ENCODE measurements around the gene CKS1B.

The CKS1B gene

DNA sequence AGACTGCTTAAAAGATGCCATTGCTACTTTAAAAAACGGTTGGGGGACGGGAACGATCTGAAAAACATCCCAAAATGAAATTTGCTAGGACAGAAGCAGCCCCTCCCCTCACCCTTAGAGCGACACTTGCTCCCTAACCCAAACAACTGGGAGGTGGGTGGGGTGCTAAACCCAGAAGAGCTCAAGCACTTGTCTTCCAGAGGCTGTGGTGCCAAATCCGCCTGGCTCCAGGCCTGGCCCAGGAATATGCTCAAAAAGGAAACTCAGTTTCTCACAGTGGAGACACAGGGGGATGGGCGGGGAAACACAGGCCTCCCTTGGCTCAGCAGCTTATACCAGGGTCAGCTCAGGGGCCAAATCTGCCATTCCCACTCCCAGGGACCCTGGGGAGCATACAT, 17.9 kb upstream of the CKS1B start:
- H3K27me3 Mint-ChIP-seq (ENCODE audit: low read depth) = no peaks in the 10 kb centered on the region
- H3K36me3 Mint-ChIP-seq (ENCODE audit: low read depth) = peaks cover 28% of the 10 kb centered on the region
- peak overlapping the region; percentile 100 for H3K27ac Mint-ChIP-seq
- peak overlapping the region; percentile 98 for H3K4me3 Mint-ChIP-seq
- H3K4me1 Mint-ChIP-seq (ENCODE audit: low read depth) = peaks cover 64% of the 10 kb centered on the region
- H3K9me3 Mint-ChIP-seq = no peaks in the 10 kb centered on the region

DNA sequence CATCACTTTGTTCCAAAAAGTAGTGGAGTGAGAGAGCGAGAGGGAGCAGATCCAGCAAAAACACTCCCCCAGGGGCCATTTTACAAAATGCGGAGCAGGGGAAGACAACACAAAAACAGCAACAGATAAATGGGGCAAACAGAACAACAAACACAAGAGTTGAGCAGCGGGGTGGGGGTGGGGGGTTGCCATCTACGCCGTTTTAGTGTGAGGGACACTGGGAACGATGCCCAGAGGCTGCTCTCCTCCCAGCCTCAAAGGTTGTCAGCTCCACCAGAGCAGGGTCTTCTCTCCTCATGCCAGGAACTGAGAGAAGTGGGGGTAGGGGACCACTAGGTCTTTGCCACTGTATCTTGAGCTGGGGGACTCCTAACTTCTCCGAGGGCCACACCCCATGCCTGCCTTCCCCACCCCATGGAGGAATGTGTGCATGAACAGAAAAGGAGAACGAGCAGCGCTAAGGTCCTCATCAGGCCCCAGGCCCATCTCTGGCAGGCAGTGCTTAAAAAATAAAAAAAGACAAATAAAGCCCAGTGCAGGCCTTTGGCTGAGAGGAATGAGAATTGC, 17.3 kb upstream of the CKS1B start:
- Mint-ChIP-seq H3K27me3 (ENCODE audit: low read depth) (no peaks in the 10 kb centered on the region), H3K4me3 (no peak overlapping the region), H3K4me1 (ENCODE audit: low read depth) (peaks cover 60% of the 10 kb centered on the region), H3K36me3 (ENCODE audit: low read depth) (peaks cover 25% of the 10 kb centered on the region), H3K9me3 (no peaks in the 10 kb centered on the region), H3K27ac (peak overlapping the region; percentile 62)

DNA sequence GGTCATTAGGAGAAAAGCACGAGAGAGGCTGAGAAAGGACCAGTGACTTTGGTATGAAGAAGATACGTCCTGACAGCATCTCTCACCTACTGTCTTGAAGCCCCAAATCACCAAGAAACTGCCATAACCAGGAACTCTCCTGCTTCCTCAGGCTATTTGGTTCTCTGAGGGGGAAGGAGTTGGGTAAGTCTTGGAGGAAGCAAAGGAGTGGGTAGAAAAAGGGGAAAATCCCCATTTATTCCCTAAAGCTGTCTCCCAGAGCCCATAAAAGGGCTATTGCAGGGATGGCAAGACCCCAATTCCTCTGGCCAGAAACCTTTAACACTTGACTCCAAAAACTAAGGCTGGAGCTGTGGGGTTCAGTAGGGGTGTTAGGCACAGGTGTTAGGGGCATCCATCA, 16.4 kb upstream of the CKS1B start:
- Mint-ChIP-seq H3K27ac (no peak overlapping the region), H3K27me3 (ENCODE audit: low read depth) (no peaks in the 10 kb centered on the region), H3K4me3 (peak overlapping the region; percentile 13), H3K4me1 (ENCODE audit: low read depth) (peaks cover 55% of the 10 kb centered on the region), H3K36me3 (ENCODE audit: low read depth) (peaks cover 23% of the 10 kb centered on the region), H3K9me3 (no peaks in the 10 kb centered on the region)

DNA sequence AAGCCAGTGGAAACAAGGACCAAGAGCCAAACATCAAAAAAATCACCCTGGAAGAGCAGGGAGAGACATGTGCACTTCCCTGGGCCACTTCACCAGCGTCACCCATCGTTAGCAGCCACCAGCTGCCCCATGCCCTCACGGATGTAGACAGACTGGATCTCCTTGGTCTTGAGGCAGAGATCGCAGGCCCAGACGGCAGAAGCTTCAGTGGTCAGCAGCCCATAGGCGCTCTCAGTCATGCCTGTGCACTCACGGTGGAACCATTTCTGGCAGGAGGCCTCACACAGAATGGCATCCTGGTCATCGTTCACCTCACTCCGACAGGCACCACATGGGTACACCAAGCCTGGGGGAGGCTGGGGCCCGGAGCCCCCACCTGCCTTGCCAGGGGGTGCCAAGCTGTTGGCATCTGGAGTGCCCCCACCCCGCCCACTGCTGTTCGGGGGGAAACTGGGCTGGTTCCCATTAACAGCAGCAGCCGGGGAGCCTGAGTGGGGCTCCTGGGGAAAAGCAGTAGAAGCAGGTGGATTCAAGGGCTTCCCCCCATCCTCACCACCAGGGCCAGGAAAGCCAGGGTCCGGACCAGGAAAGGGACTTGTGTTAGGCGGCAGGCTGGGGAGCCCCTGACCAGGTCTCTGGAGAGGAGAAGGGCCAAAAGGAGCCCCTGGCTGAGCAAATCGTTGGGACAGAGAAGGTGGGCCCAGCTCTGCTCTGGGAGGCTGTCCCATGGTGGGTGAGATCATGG, 15.6 kb upstream of the CKS1B start:
- peaks cover 24% of the 10 kb centered on the region for H3K36me3 Mint-ChIP-seq (ENCODE audit: low read depth)
- peak overlapping the region; percentile 59 for H3K4me3 Mint-ChIP-seq
- H3K27ac Mint-ChIP-seq = no peak overlapping the region
- no peaks in the 10 kb centered on the region for H3K9me3 Mint-ChIP-seq
- peaks cover 51% of the 10 kb centered on the region for H3K4me1 Mint-ChIP-seq (ENCODE audit: low read depth)
- no peaks in the 10 kb centered on the region for H3K27me3 Mint-ChIP-seq (ENCODE audit: low read depth)

DNA sequence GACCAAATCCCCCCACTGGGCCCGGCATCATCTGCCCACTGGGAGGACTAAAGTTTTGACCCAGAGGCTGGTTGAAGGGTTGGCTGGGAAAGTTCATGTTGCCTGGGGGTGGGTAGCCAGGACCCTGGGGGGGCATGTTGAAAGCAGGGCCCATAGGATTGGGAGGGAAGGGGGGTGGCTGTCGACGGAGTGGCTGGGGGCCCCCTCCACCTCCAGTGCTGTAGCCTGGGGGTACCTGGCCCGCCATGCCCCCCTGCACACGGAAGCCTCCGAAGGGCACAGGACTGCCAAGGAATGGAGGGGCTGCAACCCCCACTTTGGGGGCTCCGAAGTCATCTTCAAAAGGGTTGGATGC, 15.1 kb upstream of the CKS1B start:
- Mint-ChIP-seq H3K36me3 (ENCODE audit: low read depth) (peaks cover 22% of the 10 kb centered on the region), H3K27ac (no peak overlapping the region), H3K4me1 (ENCODE audit: low read depth) (peaks cover 46% of the 10 kb centered on the region), H3K9me3 (no peaks in the 10 kb centered on the region), H3K27me3 (ENCODE audit: low read depth) (no peaks in the 10 kb centered on the region), H3K4me3 (peak overlapping the region; percentile 59)

DNA sequence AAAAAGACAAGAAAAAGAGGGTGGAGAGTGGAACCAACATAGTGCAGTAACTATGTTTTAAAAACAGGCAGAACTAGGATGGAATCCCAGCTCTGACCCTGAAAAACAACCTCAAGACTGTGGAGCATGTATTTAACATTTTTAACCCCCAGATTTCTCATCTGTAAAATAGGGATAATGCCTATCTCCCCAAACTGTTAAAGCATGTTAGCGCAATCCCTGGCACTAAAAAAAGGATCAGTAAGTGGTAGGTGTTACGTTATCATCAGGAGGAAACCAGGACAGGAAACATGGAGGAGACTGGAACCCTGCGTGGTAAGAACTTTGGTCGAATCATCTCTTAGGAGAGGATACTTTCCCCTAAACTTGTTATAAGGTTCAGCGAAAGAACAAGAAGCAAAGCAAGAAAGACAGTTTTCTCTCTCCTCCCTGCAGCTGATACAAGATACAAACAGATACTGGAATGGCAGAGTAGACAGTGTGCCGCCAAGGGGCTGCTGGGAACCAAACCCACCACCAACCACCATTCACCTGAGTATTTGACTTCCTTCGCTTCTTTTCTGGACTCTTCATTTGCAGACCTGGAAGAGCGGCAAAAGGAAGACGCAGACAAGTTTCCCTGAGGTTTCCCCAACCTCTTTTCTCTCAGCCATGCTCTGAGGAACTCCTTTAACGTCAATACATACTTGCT, 13.9 kb upstream of the CKS1B start:
- H3K27ac Mint-ChIP-seq = peak overlapping the region; percentile 88
- H3K4me1 Mint-ChIP-seq (ENCODE audit: low read depth) = peaks cover 35% of the 10 kb centered on the region
- no peaks in the 10 kb centered on the region for H3K9me3 Mint-ChIP-seq
- H3K4me3 Mint-ChIP-seq = peak overlapping the region; percentile 95
- no peaks in the 10 kb centered on the region for H3K27me3 Mint-ChIP-seq (ENCODE audit: low read depth)
- peaks cover 24% of the 10 kb centered on the region for H3K36me3 Mint-ChIP-seq (ENCODE audit: low read depth)

DNA sequence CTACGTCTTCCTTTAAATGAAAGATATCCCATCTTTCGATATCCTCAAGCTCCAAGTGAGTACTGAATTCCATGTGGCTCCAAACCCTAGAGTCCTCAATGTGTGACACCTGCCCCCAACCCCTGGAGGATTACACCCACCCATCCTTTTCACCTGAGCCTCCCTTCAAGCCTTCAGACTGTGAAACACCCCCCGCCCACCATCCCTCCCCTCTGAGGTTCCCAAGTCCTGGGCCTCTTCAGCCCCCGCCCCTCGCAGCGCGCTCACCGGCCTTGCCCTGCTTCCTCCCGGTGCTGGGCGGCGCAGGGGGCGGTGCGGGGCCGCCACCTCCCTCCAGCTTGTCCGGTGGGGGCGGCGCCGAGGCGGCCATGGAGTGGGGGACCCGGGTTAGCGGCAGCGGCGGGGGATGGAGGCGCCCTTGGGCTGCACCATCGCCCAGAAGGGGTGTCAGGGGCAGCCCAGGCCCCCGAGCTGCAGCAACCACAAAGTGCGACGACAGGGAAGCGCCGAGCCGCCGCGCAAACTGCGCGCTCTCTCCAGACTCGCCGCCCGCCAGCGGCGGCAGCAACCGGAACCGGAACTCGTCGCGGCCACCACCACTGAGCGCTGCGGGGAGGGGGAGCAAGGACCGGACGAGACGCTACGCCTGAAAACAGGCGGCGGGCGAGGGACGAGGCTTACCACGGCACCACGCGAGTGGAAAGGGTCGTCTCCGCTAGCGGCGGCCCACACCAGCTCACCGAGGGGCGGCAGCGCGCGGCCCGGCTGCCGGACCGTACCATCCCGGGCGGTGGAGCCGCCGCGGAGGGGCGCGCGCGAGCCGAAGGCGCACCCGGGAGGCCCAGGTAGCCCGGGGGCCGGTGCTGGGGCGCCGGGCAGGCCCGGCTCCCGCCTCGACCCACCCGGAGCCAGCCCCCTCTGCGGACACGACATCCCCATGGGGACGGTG, 13.0 kb upstream of the CKS1B start, which contains the start of gene PYGO2:
Gene PYGO2, minus strand, starts transcription at position 576 of the 949 bp plus-strand sequence. Its CDS starts 206 bp downstream, at position 370.
- H3K27ac Mint-ChIP-seq = peak within 1 kb of the TSS; percentile 88
- no peaks in the 10 kb centered on the region for H3K27me3 Mint-ChIP-seq (ENCODE audit: low read depth)
- H3K4me3 Mint-ChIP-seq = peak within 1 kb of the TSS; percentile 95
- peaks cover 26% of the 10 kb centered on the region for H3K4me1 Mint-ChIP-seq (ENCODE audit: low read depth)
- H3K36me3 Mint-ChIP-seq (ENCODE audit: low read depth) = peaks cover 26% of the 10 kb centered on the region
- H3K9me3 Mint-ChIP-seq = no peaks in the 10 kb centered on the region

DNA sequence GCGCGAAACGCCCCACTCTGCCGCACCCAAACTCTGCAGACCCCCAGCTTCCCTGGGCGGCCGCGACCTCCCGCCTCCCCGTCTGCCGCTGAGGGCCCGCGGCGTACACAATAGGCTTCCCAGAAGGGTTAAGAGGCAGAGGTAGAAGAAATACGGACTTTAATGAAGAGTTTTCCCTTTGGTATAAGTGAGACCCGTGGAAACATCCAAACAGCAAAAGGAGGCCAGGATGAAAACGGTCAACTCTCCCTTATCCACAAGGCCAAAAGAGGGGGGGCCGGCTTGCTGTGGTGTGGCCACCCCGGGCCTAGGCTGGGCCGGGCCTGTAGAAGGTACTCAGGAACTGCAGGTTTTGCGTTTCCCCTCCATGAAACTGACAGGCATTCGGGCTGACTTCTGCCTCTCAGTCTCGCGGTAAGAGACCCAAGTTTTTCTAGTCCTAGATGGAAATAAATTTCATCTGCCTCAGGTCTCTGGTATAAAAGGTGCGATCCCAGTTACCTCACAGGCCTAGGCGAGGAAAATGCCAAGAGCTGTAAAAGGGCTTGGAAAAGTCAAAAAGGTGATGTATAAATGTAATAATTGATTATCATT, 12.2 kb upstream of the CKS1B start:
- H3K4me3 Mint-ChIP-seq = peak overlapping the region; percentile 86
- peak overlapping the region; percentile 86 for H3K27ac Mint-ChIP-seq
- no peaks in the 10 kb centered on the region for H3K9me3 Mint-ChIP-seq
- H3K27me3 Mint-ChIP-seq (ENCODE audit: low read depth) = no peaks in the 10 kb centered on the region
- H3K36me3 Mint-ChIP-seq (ENCODE audit: low read depth) = peaks cover 32% of the 10 kb centered on the region
- H3K4me1 Mint-ChIP-seq (ENCODE audit: low read depth) = peaks cover 22% of the 10 kb centered on the region

DNA sequence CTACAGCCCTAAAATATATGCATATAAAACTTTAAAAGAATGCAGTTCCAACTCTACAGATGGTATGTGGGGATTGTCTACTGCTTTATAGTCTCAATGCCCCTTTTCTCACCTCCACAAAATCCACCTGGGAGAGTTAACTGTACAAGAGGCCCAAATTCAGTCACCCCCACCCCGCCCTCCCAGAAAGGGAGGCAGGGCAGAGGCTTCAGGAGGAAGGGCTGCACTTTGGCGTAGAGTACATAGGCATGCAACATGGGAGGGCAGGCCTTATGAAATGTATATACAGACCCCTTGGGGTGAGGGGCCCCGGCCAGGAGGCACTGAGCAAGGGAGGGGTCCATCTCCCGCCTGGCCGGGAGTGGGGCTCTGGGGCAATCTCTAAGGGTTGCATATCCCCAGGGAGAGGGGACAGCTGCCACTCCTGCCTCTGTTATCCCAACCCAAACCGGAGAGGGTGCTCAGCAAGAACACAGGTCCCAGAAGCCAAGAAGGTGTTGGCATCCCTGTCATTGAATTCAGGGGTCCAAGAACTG, 11.6 kb upstream of the CKS1B start:
- H3K4me3 Mint-ChIP-seq = peak overlapping the region; percentile 86
- H3K27me3 Mint-ChIP-seq (ENCODE audit: low read depth) = no peaks in the 10 kb centered on the region
- peaks cover 22% of the 10 kb centered on the region for H3K4me1 Mint-ChIP-seq (ENCODE audit: low read depth)

DNA sequence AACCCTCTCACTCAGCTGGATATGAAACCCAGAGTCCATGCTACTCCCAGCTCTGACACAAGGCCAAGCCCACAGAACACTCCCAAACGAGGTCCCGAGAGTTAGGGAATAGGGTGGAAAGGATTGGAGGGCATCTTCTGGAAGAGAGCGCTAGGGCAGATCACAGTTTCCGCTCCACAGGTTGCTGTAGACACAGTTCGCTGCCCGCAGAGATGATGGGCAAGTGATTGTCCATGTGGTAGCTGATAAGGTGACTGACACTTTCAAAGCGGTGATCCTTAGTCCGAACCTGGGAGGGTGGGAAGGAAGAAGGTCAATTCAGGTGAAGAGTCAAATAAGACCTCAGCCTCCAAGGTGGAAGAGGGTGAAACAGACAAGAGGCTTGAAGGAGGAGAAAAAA, 10.8 kb upstream of the CKS1B start:
- Mint-ChIP-seq H3K4me1 (ENCODE audit: low read depth) (peaks cover 22% of the 10 kb centered on the region), H3K36me3 (ENCODE audit: low read depth) (peaks cover 41% of the 10 kb centered on the region), H3K27me3 (ENCODE audit: low read depth) (no peaks in the 10 kb centered on the region), H3K9me3 (no peaks in the 10 kb centered on the region), H3K27ac (no peak overlapping the region), H3K4me3 (no peak overlapping the region)

More for the DNA sequence above, 11.6 kb upstream of the CKS1B start:
- H3K27ac Mint-ChIP-seq = peak overlapping the region; percentile 45
- H3K36me3 Mint-ChIP-seq (ENCODE audit: low read depth) = peaks cover 38% of the 10 kb centered on the region
- H3K9me3 Mint-ChIP-seq = no peaks in the 10 kb centered on the region

DNA sequence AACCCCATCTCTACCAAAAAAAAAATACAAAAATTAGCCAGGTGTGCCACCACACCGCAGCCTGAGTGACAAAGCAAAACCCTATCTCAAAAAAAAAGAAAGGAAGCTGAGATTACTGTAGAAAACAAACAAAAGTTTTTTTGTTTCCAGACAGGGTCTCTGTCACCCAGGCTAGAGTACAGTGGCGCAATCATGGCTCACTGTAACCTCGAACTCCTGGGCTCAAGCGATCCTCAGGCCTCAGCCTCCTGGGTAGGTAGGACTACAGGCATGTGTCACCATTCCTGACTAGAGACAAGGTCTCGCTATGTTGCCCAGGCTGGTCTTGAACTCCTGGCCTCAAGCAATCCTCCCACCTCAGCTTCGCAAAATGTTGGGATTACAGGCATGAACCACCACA, 10.1 kb upstream of the CKS1B start:
- H3K36me3 Mint-ChIP-seq (ENCODE audit: low read depth) = peaks cover 44% of the 10 kb centered on the region
- H3K27me3 Mint-ChIP-seq (ENCODE audit: low read depth) = no peaks in the 10 kb centered on the region
- no peak overlapping the region for H3K4me3 Mint-ChIP-seq
- no peak overlapping the region for H3K27ac Mint-ChIP-seq
- no peaks in the 10 kb centered on the region for H3K9me3 Mint-ChIP-seq
- peaks cover 26% of the 10 kb centered on the region for H3K4me1 Mint-ChIP-seq (ENCODE audit: low read depth)

DNA sequence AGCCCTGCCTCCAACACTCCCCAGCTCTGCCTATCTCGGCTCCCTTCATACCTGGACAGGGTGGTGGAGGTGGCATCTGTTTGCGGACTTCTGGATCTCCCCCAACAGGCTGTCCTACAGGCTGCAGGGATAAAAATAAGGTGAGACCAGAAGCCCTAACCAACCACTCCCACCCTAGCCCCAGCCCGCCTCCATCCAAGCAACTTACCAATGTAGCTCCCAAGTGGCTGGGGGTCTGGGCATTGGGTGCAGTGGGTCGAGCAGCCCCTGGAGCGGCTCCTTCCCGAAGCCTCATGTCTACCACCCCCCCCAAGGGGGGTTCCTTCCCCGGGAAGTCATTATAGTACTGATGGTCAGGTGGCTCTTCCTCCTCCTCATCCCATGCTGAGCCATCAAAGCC, 8.4 kb upstream of the CKS1B start:
- Mint-ChIP-seq H3K9me3 (no peaks in the 10 kb centered on the region), H3K27ac (no peak overlapping the region), H3K4me1 (ENCODE audit: low read depth) (peaks cover 24% of the 10 kb centered on the region)

DNA sequence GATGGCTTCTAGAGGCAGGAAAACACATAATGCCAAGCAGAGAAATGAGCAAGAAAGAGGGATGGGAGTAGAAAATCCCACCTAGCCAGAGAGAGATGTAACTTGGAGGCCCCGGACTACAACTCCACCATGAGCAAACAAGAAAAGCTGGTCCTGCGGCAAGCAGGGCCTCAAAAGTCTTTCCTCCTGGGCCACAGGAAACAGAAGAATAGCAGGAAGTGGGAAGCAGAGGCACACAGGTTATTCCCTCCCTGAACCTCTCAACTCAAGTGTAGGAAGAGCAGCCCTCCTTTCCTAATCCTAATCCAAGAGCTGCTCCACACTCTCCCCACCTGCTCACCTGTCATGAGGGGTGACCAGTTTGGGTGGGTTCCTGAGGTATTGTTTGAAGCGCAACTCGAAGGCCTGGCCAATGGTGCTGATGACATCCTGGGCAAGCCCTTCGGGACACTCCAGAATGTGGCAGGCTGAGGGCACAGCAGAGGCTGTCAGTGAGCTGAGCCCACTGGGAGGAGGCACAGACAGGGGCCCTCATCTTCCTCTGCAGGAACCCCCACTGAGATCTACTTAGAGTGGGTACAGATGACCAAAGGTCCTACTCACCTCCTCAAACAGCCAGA, 7.0 kb upstream of the CKS1B start:
- Mint-ChIP-seq H3K4me1 (ENCODE audit: low read depth) (peaks cover 29% of the 10 kb centered on the region), H3K4me3 (no peak overlapping the region), H3K27me3 (ENCODE audit: low read depth) (no peaks in the 10 kb centered on the region), H3K27ac (peak overlapping the region; percentile 15), H3K9me3 (no peaks in the 10 kb centered on the region), H3K36me3 (ENCODE audit: low read depth) (peaks cover 49% of the 10 kb centered on the region)

More for the DNA sequence above, 8.4 kb upstream of the CKS1B start:
- H3K4me3 Mint-ChIP-seq = no peak overlapping the region
- H3K36me3 Mint-ChIP-seq (ENCODE audit: low read depth) = peaks cover 47% of the 10 kb centered on the region
- H3K27me3 Mint-ChIP-seq (ENCODE audit: low read depth) = no peaks in the 10 kb centered on the region
